GM18873 (cell line): Measurements from ENCODE around the gene SPDYE1.
A peak's percentile ranks its signal among the peaks of the same experiment; 100 is the strongest.
"Not testable (repeated sequence)": the region's sequence is repeated elsewhere in the genome, so short reads cannot be mapped to it uniquely, and the experiment has no call there.

Experiments used
- ATAC-seq: cut with Tn5 transposase; IDR thresholded peaks from one replicate; pipeline ENCODE4 v1.9.1; 2021; ENCODE audit warnings: mild to moderate bottlenecking, moderate library complexity, moderate number of reproducible peaks; ENCODE audit not compliant: unreplicated experiment, low FRiP score

The SPDYE1 gene

GRCh38 chr7:43997532-43997931 lies at the start of gene SPDYE1:
Gene SPDYE1 (plus strand): TSS chr7:43997897. CDS start chr7:43999950, 2,053 bp downstream.
- not testable (repeated sequence) for ATAC-seq

GRCh38 chr7:43952028-43952427 lies 45.7 kb upstream of the SPDYE1 start:
- ATAC-seq, result no peak

GRCh38 chr7:43953071-43953470 lies 44.6 kb upstream of the SPDYE1 start:
- no peak for ATAC-seq

GRCh38 chr7:43954524-43955228 lies 43.0 kb upstream of the SPDYE1 start:
- no peak for ATAC-seq

GRCh38 chr7:43956027-43956426 lies 41.7 kb upstream of the SPDYE1 start:
- no peak for ATAC-seq

GRCh38 chr7:43960933-43961332 lies 36.8 kb upstream of the SPDYE1 start:
- ATAC-seq, result no peak

- not testable (repeated sequence) for ATAC-seq
Observed at GRCh38 chr7:43966392-43966791, 31.3 kb upstream of the SPDYE1 start.

- not testable (repeated sequence) for ATAC-seq
Observed at GRCh38 chr7:43968172-43969040, 29.3 kb upstream of the SPDYE1 start.

- not testable (repeated sequence) for ATAC-seq
Observed at GRCh38 chr7:43969586-43969985, 28.1 kb upstream of the SPDYE1 start.

- ATAC-seq, result not testable (repeated sequence)
Observed at GRCh38 chr7:43970698-43971097, 27.0 kb upstream of the SPDYE1 start.

- not testable (repeated sequence) for ATAC-seq
Observed at GRCh38 chr7:43974033-43974573, 23.6 kb upstream of the SPDYE1 start.

- not testable (repeated sequence) for ATAC-seq
Observed at GRCh38 chr7:43974725-43975482, 22.8 kb upstream of the SPDYE1 start.

GRCh38 chr7:43977525-43977924 lies 20.2 kb upstream of the SPDYE1 start:
- ATAC-seq, result no peak

GRCh38 chr7:43978102-43978501 lies 19.6 kb upstream of the SPDYE1 start:
- ATAC-seq, result not testable (repeated sequence)

GRCh38 chr7:43982848-43983247 lies 14.8 kb upstream of the SPDYE1 start:
- not testable (repeated sequence) for ATAC-seq

GRCh38 chr7:43983736-43984135 lies 14.0 kb upstream of the SPDYE1 start:
- ATAC-seq, result not testable (repeated sequence)

GRCh38 chr7:43985904-43986864 lies 11.5 kb upstream of the SPDYE1 start:
- ATAC-seq, result peak; percentile 70

- ATAC-seq, result not testable (repeated sequence)
Observed at GRCh38 chr7:43987476-43987875, 10.2 kb upstream of the SPDYE1 start.

- ATAC-seq, result not testable (repeated sequence)
Observed at GRCh38 chr7:43990011-43990585, 7.6 kb upstream of the SPDYE1 start.
